Colonic mucosa (tissue), 4 donors: ENCODE data around the gene SF1. TPM values are rescaled to one million over a fixed set of nuclear protein-coding genes. Genes with fewer than 3 reads are reported as not detected.

Experiments
- DNase-seq: peaks from one replicate; pipeline ENCODE4 v3.0.0-alpha.2; 2020
- H3K27ac ChIP-seq: fragments of 200-600 bp; one replicate; pipeline ENCODE4 v1.8.0; 2021
- H3K27me3 ChIP-seq: fragments of 200-600 bp; one replicate; pipeline ENCODE4 v1.8.0; 2021
- H3K36me3 ChIP-seq: fragments of 200-600 bp; one replicate; pipeline ENCODE4 v1.8.0; 2021
- H3K4me1 ChIP-seq: fragments of 200-600 bp; one replicate; pipeline ENCODE4 v1.8.0; 2021; ENCODE audit warnings: mild to moderate bottlenecking
- H3K4me3 ChIP-seq: fragments of 200-600 bp; one replicate; pipeline ENCODE4 v1.8.0; 2021
- H3K9ac ChIP-seq, 2 donors: one replicate each; pipeline ENCODE4 v1.7.0; 2013; ENCODE audit warnings: control low read depth in 2 of 2, low read depth in 2 of 2, low read length in 2 of 2
- H3K9me3 ChIP-seq: fragments of 200-600 bp; one replicate; pipeline ENCODE4 v1.8.0; 2021
- intact Hi-C: fragments of 100-400 bp; cut with DNase I; formaldehyde crosslinking; loops from one replicate; pipeline ENCODE4 v1.14.1; 2022
- total RNA-seq, 2 donors: library from RNA; stranded (reverse); fragmentation: NEBNext Ultra II Directional in 1 of 2; extraction: Animal tissue kit (Norgen Biotek cat#: 25700) in 1 of 2; gene quantifications; one replicate each; pipeline ENCODE4 v1.2.1, GENCODE V29; 2021
- TF ChIP-seq, protein P1 (sequence below): fragments of 200-600 bp; IDR thresholded peaks from one replicate; pipeline ENCODE4 v1.8.0; 2022; ENCODE audit warnings: antibody characterized with exemption, mild to moderate bottlenecking
- donor health status: healthy.
- donor health status: DM: no; HTN: no; CAD: no.
- donor health status: DM: no; HTN: no; CAD: no.

Gene SF1
- total RNA-seq, 2 donors from 2014 or later: 164 to 220 TPM

DNA sequence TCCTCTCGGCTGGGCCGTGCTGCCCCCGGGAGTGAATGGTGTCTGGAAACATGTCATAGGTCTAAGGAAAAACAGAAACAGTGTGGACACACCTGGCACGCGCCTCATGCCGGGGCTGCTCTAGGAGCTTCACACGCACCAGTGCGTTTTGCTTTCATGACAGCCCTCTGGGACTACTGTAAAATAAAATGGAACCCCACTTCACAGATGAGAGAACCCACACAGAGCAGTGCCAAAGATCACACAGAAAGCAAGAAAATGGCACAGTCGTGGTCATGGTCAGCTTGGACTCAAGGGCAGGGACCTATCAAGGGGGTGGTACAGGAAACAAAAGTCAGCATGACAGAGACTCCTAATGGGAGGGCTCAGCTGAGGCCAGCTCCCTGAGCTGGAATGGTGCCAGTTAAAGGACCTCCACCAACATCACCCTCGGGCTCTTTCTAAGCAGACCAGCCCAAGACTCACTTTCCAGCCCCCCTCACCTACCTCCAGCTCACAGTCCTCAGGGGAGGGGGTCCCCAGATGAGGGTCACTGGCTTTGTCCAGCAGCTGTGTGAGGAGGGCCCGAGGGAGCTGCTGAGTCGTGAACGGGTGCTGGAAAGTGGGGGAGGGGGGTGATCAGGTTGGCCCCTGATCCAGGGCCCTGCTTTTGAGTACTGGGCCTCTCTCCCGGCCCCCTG, 21.4 kb upstream of the SF1 start:
- H3K4me3 ChIP-seq: no peak overlapping the region
- peaks cover 15% of the 10 kb centered on the region for H3K4me1 ChIP-seq
- no peak overlapping the region for H3K9ac ChIP-seq
- H3K9me3 ChIP-seq: no peaks in the 10 kb centered on the region
- intact Hi-C loops: no loop called here
- H3K36me3 ChIP-seq: no peaks in the 10 kb centered on the region
- TF ChIP-seq, protein P1, sequence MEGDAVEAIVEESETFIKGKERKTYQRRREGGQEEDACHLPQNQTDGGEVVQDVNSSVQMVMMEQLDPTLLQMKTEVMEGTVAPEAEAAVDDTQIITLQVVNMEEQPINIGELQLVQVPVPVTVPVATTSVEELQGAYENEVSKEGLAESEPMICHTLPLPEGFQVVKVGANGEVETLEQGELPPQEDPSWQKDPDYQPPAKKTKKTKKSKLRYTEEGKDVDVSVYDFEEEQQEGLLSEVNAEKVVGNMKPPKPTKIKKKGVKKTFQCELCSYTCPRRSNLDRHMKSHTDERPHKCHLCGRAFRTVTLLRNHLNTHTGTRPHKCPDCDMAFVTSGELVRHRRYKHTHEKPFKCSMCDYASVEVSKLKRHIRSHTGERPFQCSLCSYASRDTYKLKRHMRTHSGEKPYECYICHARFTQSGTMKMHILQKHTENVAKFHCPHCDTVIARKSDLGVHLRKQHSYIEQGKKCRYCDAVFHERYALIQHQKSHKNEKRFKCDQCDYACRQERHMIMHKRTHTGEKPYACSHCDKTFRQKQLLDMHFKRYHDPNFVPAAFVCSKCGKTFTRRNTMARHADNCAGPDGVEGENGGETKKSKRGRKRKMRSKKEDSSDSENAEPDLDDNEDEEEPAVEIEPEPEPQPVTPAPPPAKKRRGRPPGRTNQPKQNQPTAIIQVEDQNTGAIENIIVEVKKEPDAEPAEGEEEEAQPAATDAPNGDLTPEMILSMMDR: no peak
- no peak for DNase-seq
- H3K27ac ChIP-seq: no peak overlapping the region
- no peaks in the 10 kb centered on the region for H3K27me3 ChIP-seq

DNA sequence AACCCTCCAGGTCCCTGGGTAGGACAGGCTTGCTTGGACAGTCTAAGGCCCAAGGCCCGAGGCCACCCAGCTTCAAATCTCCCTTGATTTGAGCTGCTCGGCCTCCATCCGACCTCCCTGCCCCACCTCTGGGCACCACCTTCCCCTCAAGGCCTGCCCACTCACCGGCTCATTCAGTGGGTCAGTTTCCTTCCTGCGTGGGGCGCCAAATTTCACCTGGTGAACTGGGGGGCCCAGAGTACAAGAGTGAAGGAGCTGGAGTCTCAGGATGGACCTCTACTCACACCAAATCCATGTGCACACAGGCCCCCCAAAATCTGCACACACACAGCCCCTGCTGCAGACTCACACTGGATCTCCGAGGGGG, 20.9 kb upstream of the SF1 start:
- peaks cover 15% of the 10 kb centered on the region for H3K4me1 ChIP-seq
- intact Hi-C loops: no loop called here
- TF ChIP-seq, protein P1: no peak
- no peak overlapping the region for H3K27ac ChIP-seq
- no peak overlapping the region for H3K9ac ChIP-seq
- H3K9me3 ChIP-seq: no peaks in the 10 kb centered on the region
- no peak overlapping the region for H3K4me3 ChIP-seq
- H3K36me3 ChIP-seq: no peaks in the 10 kb centered on the region
- no peak for DNase-seq
- no peaks in the 10 kb centered on the region for H3K27me3 ChIP-seq

DNA sequence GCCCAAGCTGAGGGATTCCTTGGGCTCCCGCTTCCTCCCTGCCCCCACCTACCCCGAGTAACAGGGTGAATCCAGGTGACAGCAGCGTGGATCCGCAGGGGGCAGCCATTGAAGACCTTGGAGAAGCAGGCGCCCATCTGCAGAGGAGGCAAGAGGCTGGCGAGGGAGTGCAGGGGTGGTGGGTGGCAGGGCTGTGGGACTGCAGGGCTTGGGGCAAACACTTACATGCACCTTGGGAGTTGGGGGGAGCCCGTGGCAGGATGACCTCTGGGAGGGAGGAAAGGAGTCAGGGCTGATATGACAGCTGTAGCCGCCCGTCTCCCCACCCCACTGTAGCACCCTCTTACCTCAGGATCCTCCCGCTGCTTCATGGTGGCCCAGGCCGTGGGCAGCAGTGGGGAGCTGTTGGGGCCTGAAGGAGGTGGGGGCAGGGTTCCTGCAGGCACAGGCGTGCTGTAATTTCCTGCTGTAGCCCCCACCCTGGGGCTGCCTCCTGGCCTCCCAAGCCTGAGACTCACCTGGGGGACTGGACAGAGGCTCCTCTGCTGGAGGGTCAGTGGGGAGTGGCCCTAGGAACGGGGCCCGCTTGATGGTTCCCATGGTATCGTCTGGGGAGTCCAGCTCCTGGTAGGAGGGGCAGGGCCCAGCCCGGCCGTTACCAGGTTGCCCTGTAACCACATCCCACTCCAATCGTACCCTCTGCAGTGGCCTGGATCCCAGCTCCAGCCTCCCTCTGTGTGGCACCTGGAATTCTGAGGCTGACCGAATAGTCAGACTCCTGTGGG, 18.6 kb upstream of the SF1 start:
- Histone ChIP-seq H3K36me3 (no peaks in the 10 kb centered on the region), H3K27me3 (no peaks in the 10 kb centered on the region), H3K4me1 (peaks cover 3% of the 10 kb centered on the region), H3K27ac (no peak overlapping the region), H3K4me3 (no peak overlapping the region), H3K9ac (no peak overlapping the region), H3K9me3 (no peaks in the 10 kb centered on the region)
- TF ChIP-seq, protein P1: no peak
- intact Hi-C loops: no loop called here
- DNase-seq: no peak

DNA sequence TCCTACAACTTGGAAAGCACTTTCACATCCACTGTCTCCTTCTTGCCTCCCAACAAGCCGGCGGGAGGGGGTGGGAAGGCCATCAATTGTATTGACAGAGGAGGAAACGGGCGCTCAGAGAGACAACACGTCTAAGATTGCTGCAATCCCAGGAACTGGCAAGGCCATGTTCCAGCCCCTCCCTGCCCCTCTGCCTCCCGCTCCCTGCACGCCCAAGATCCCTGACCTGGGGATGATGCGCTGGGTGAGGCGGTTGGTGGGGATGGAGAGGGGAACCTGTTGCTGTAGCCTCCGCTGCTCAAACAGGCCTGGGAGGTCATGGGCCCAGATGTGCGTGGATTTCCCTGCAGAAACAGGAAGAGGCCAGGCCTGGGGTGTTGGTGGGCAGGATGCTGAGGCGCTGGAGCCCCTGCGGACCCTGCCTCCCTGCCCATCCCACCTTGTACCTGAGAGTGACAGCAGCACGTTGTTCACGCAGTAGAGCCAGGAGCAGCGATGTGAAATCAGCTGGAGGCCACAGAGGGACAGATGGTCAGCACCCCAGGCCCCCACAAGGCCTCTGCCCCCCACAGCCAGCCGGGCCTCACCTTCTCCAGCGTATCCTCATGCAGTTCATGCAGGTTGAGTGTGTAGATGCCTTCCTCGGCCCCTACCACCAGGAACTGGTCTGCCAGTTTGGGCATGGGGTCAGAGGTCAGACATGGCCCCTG, 17.9 kb upstream of the SF1 start:
- Histone ChIP-seq H3K27ac (no peak overlapping the region), H3K36me3 (no peaks in the 10 kb centered on the region), H3K9ac (no peak overlapping the region), H3K4me3 (no peak overlapping the region), H3K4me1 (no peaks in the 10 kb centered on the region), H3K27me3 (no peaks in the 10 kb centered on the region), H3K9me3 (no peaks in the 10 kb centered on the region)
- intact Hi-C loops: no loop called here
- no peak for DNase-seq
- TF ChIP-seq, protein P1: no peak

DNA sequence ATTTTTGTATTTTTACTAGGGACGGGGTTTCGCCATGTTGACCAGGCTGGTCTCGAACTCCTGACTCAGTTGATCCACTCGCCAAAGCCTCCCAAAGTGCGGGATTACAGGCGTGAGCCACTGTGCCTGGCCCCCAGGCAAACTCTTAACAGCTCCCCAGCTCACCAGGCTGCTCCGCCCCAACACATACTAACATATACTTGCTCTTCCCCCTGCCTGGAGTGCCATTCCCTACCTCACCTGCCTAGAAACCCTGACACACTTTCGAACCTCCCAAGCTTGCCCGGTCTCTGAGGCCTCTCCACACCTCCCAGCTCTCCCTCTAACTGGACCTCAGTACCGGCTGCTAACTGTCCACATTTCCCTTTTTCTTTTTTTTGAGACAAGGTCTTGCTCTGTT, 16.2 kb upstream of the SF1 start:
- H3K4me1 ChIP-seq: no peaks in the 10 kb centered on the region
- no peaks in the 10 kb centered on the region for H3K27me3 ChIP-seq
- H3K36me3 ChIP-seq: no peaks in the 10 kb centered on the region
- H3K9ac ChIP-seq: no peak overlapping the region
- TF ChIP-seq, protein P1: no peak
- no peaks in the 10 kb centered on the region for H3K9me3 ChIP-seq
- intact Hi-C loops: no loop called here
- DNase-seq: no peak
- no peak overlapping the region for H3K27ac ChIP-seq
- H3K4me3 ChIP-seq: no peak overlapping the region
